NCI-H1436 treated with DMSO at 0.1 percent for 48 hours (cell line): ENCODE data around the gene SORD.
"Not testable (repeated sequence)": the region's sequence is repeated elsewhere in the genome, so short reads cannot be mapped to it uniquely, and the experiment has no call there.

Experiments used
- DNase-seq: peaks from one replicate; lab custom pipeline; 2025; lab: John Stamatoyannopoulos, UW

SORD gene

DNA sequence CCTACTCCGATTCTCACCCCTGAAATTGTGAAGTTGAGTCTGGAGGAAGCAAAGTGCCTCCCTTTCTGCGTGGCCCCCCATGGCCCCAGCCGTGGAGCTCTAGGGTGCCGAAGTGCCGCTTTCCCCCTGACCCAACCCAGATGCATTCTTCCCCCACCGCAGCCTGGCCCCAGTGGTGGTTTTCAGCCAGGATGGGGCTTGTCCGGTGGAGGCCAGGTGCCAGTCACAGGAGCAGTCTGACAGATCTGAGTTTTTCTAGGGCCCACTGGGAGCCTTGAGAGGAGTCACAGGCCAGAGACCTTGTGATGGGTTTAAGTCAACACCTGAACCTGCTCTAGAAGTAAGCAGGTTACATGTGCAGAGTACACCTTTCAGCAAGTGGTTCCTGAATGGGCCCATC is 39.3 kb downstream of the SORD start:
- not testable (repeated sequence) for DNase-seq

DNA sequence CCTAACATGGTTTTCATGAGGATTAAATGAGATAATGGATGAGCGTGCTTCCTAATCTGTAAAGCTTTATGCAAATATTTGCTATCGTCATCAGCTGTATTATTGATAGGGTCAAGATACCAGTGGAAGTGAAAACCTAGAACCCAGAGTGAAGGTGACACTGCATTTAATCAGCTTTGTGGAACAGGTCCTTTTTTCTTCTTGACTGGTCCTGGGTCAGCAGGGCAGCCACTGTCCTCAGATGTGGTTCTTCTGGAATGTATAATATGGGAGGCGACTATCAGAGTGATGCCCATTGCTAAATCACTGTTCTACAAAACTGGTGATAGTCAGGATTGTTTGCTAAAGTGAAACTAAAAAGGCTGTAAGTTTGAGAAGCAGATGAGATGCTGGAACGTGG is 41.4 kb downstream of the SORD start:
- no peak for DNase-seq

DNA sequence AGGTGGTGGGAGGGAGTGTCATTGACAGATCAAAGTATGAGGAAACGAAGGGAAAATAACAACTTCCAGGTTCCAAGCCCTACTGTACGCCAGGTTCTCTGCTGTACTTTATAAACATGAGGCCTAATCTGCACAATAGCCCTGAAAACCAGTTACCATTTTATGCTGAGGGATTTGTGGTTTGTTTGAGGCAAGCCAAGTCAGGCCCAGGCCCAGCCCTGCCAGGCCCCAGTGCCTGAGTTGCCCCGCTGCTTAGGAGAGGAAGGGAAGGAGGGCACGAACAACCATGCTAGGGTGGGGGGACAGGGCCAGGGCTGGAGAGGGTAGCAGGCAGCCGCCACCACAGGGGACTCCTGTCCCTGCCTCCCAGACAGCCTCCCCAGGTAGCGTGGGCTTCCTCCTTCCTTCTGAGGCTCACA is 47.0 kb downstream of the SORD start:
- DNase-seq = not testable (repeated sequence)

DNA sequence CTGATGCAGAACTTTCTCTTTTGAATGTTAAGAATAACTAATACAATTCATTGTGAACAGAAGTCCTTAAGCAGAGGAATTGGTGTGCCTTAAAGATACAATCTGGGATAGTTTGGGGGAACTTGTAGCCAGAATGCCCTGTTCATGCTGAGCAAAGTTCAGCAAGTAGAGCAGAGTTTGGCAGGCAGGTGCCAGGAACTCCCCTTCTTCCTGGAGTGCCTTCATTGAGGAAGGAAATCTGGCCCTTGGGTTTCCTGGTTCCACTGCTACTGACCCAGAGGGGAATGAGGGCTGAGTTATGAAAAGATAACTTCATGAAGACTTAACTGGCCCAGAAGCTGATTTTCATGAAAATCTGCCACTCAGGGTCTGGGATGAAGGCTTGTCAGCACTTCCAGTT is 50.6 kb downstream of the SORD start:
- DNase-seq = not testable (repeated sequence)

DNA sequence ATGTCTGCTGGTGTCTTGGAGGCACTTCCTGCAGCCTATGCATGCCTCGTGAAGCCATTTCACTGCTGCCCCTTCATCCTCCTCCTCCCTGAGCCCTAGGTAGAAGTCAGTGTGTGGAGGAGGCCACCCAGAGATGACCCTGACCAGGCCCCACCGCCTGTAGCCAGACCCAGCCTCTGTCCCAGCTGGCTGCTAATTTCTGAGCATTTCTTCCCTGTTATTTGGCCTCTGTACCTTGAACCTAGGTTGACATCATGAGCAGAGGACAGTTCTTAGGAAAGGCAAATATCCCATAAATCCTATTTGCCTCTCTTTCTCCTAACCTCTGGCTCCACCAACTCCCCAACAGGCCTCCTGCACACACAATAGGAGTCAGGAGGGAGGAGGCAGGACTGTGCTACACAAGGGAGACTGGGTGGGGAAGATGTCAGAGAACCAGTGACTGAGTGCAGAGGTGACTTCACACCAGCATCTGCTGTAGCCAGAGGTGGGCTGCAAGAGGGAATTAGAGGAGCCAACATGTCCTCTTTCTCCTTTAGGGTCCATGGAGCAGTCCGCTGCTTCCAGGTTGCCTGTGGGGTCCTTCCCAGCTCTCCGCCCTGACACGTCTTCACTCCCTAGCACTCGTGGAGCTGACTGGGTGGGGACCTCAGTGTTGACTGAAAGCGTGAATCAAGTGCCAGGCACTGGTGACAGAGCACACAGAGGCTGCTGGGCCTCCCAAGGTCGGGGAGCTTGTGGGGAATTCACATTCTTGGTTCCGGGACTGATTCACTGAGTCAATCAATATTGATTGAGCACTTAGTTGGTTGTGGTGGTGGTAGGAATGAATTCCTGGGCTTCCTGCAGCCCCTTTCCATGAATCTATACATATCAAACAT is 52.7 kb downstream of the SORD start:
- not testable (repeated sequence) for DNase-seq

DNA sequence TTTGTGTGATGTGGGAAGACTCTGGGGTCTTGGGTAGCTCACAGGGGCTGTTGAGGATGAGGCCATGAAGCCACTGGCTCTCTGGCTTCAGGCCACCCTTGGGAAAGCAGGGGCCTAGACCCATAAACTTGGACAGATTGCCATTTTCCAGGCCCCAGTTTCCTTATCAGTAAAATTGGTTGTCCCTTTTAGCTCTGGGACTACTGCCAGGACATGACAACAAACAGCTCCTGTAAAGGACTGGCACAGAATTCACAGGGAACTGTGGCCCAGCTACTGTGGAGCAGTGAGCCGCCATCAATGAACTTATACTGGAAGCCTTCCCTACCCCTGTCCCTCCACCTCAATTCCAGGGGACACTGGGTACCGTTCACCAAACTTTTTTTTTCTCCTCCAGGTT is 54.4 kb downstream of the SORD start:
- DNase-seq = not testable (repeated sequence)

DNA sequence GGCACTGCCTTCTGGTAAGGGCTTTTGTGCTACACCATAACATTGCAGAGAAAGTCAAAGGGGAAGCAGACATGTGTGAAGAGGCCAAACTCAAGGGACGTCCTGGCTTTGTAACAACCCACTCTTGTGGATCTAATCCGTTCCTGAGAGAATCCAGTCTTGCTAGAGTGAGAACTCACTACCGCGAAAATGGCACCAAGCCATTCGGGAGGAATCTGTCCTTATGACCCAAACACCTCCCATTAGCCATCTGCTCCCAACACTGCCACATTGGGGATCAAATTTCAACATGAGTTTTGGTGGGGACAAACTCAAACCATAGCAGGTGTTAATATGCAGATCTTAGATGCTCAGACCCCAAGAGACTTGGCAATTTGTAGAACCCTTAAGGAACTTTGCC is 56.2 kb downstream of the SORD start:
- not testable (repeated sequence) for DNase-seq

DNA sequence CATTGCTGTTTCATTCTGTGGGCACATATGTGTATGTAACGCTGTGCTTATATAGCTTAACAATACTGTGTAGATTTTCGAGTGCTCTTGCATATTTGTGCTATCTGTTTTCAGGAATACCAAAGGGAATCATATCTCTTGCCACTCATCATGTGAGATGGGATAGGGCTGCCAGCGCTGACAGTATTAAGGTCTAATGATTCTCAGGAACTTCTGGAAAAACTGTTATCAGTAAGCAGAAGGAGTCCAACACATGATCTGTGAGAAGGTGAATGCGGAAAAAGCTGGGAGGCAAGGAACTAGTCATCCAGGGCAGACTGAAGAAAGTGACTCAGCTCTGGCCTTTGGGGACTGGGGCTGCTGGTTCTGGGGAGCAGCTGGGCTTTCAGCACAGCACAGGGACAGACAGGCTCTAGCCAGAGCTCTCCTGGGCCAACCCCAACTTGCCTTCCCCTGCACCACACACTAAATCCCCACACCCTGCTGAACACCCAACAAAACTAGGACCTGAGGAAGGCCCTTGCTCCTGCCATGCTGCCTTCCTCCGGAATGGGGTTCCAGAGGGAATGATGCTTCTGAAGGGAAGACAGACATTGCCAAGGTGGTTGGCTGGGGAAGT is 56.7 kb downstream of the SORD start:
- not testable (repeated sequence) for DNase-seq

DNA sequence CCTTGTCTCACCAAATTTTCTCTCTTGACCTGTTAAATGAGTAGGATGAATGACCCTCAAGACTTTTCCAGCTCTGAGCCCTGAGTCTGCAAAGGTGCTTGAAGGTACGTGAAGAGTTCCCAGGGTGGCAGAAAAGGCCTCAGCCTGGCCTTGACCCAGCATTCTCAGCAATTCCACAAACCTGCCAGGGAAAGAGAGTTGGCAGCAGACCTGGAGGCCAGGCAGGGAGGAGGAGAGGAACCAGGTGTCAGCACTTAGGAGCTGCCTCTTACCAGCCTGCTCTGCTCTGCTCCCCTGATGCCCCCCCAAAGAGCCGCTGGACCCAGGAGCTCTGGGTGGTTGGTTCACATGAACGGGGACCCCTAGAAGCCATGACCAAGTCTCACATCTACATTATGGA is 57.6 kb downstream of the SORD start:
- not testable (repeated sequence) for DNase-seq

DNA sequence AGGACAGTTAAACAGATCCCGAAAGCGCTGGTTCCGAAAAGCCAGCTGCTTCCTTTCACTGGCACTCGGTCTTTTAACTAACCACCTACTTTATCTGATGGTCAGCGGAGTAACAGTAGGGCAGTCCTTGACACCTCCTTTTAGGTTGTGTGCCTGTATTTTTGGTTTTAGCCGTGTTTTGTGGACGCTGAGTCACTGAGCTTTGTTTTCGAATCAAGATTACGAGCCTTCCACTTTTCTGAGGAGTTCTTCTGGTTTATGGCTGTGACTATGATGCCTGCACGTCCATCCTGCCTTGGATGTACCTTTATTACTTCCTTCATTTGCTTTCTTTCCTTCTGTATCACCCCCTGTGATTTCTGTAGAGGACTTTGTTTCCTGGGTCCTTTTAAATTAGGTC is 59.4 kb downstream of the SORD start:
- DNase-seq = not testable (repeated sequence)

DNA sequence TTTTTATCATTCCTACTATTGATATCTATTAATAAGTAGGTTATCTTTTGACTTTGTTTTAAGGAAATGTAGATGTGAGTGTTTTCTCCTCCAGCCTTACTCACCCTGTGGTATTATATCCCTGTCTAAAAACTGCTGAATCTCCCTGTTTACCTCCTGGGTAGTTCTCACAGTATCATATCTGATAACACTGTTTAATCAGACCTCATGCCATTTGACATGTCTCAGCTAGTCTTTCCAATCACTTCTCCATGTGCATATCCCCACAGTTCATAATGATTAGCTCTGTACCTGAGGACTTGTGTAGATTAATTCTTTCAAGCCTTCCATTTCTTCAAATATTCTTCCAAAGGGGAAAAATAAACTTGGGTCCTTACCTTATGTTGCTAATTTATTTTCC is 60.2 kb downstream of the SORD start:
- no peak for DNase-seq

DNA sequence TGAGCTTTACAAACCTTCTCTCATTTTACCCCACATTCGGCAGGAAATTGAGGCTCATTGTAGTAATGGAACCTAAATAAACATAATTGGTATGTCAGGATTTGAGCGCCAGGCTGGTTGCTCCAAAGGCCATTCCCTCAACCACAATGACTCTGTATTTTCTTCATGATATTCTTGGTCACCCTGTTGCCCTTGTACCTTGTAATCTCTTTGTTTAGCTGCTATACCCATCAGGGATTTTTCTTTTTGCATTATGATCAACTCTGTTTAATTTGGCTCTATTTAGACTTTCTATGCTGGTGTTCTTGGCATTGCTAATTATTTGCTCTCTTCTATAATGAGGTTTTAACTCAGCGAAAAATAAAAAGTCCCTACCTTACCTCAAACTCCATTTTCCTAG is 61.2 kb downstream of the SORD start:
- DNase-seq = no peak

DNA sequence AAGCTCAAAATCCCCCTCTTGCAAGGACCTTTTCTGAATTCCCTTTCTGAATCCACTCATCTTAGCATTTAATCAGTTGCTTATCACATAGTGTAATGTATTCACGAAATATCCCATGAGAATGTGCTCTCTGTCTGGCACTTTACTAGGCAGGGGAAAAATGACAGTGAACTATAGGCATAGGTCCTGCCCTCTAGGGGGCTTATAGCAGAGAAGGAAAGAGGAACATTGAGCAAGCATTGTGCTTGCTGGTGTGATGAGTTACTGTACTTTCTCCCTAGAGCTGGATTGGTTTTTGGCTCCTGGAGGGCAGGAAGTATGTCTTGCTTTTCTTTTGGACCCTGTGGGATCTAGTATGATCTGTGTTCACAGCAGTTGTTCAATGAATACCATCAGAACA is 64.5 kb downstream of the SORD start:
- DNase-seq = no peak

DNA sequence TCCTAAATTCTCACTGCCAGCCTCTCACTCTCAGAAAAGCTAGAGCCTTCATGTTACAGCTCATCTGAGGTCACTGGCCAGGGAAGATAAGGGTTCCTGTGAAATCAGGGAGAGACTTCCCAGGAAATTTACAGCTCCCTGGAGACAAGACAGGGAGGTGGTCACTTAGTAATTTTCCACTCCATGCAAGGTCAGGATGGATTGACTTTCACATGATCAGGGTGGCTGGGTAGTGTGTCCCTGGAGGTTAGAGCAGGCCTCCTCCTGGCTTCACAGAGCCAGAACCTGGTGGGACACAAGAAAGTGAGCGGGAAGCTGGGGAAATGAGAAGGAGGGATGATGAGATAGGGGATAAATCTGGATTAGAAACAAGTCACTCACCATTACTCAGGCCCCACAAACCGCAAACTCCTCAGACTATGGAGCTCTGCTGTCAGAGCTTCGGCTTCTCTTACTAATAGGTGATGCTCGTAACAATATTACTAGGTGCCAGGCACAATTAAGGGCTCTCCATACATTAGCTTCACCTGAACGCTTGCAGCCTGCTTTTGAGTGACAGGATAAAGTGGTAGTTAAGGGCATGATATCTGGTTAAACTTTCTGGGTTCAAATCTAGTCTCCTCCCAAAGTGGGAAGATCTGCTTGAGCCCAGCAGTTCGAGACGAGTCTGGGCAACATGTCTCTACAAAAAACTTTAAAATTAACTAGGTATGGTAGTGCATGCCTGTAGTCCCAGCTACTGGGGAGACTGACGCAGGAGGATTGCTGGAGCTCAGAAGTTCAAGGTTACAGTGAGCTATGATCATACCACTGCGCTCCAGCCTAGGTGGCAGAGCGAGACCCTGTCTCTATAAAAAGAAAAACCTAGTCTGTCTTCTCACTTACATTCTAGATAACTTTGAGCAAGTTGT is 66.1 kb downstream of the SORD start:
- no peak for DNase-seq

DNA sequence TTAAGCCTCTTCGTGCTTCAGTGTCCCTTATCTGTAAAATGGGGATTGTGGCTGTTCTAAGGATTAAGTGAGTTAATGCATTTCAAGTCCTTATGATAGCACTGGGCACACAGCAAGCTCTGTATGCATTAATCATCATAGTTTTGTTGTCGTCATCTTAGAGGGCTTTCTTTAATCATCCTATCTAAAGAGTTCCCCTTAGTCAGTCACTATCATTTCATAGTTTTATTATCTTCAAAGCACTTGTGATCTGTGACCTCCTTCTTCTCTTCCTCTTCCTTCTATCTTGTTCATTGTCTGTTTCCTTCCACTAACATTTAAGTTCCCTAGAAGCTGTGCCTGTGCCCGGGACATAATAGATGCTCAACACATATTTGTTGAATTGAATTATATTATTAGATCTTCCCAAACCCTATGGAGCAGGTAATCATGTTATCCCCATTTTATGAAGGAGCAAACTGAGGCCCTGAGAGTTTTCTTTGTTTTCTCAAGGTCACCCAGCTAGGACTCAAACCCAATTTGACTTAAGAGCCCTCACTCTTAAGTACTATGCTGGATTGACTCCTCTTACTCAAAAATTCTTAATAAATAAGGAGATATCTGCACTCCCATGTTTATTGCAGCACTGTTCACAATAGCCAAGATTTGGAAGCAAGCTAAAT is 66.8 kb downstream of the SORD start:
- no peak for DNase-seq

DNA sequence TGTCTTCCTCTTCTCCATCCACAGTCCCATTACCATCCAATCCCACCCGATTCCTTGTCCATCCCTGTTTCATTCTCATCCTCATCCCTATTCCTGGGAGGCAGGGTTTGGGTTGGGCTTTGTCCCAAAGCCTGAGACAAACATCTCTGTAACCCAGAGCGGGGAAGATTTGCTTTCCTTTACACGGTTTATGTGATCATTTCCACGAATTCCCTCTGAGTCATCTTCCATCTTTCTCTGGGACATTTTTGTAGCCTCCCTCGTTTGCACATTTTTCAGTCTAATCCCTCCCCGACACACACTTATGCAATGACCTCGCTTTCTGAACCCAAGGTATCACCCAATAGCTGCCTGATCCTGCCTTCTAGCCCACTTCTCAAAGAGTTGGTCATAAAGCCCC is 68.2 kb downstream of the SORD start:
- DNase-seq = no peak

DNA sequence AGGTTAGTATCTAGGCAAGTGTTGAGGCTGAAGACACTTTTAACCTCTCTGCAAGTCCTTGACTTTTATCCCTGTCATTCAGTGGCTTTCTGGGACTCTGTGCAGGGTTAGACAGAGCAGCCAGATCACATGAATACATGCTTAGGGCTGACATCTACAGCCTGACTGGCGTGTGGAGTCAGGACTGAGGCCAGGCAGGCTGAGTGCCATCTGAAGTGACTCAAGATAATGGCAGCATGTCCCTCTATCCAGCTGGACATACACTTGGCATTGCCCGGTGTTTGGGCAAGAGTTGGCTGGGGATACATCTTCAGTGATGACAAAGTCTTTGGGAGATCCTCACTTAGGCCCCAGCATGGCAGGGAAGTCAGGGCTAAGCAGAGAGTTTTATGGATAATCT is 68.6 kb downstream of the SORD start:
- DNase-seq = no peak

DNA sequence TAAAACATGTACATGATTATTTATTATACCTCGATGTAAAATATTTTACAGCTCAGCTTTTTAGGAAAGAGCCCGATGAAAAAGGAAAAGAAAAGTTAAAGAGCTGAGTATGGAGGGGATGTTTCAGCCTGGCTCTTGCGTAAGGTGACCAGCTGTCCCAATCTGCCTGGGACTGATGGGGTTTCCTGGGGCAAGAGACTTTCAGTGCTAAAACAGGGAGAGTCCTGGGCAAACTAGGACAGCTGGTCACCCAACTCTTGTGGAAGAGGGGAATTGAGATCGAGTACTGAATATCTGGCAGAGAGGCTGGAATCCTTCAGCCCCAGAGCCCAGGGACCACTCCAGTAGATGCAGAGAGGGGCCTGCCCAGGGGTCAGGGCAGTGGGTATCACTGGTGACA is 70.0 kb downstream of the SORD start:
- no peak for DNase-seq

DNA sequence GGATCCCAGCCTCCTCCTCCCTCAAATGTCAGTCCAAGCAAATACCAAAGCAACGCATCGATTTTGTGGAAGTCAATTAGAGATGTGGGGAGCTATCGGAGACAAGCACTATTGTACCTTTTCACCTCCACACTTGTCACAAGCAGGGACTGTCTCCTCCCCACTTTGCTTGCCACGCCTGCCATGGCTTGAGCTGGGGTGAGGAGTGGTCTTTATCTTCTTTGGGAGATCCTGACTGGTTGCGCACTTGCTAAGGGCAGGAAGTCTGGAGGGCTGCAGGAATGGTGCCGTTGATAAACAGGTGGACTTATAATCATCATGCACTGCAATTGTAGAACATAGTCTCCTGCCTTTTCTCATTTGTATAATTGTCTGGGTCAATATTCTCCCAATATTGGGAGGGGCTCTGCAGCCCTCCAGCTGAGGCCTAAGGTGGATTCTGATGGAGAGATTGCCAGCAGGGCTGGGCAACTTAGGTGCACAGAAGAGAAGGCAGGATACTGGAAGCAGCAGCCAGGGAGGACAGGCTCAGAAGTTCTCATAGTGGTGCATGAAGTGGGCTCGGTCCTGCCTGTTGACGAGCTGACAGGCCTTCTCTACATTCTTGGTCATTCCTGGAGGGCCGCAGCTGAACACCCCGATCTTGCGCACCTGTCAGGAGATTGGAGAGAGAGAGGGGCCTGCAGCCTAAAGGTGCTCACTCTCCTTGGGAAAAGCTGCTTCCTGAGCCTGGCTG is 70.8 kb downstream of the SORD start:
- DNase-seq = no peak

DNA sequence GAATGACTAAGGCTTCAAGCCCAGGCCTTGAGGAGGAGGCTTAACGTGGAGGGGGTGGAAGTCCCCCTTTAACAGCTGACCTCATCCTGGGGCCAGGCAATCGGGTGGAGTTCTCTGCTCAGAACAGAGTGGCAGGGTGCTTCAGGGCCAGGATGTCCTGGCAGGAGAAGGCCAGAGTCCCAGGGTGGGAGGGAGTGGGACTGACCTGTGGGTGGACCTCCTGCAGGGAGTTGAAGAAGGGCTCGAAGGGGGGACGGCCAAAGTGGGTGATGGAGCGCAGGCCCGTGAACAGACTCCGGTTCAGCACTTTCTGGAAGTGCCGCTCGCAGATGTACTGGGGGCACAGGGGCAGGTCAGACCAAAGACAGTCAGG is 71.3 kb downstream of the SORD start:
- no peak for DNase-seq

DNA sequence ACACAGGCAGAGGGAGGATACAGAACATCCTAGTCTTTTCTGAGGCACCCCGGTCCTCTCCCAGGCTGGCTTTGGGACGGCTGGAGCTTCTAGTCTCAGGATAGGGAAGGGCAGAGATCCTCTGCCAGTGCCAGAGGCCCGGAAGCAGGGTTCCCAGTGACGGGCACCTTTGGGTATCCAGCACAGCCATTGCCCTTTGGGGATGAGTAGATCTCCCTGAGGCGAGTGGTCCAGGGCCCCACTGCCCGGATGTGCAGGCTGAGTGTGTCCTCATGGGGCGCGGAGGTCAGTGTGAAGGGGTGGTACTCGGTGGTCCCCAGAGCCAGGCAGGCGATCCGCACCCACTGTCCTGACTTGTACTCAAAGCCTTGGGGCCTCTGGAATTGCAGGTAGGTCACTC is 72.7 kb downstream of the SORD start:
- DNase-seq = no peak
